Fibroblast of villous mesenchyme (primary cell): ENCODE data around the gene RHBDF2. TPM values are rescaled to one million over a fixed set of nuclear protein-coding genes. Genes with fewer than 3 reads are reported as not detected.
A peak's percentile ranks its signal among the peaks of the same experiment; 100 is the strongest.

ENCODE experiments used
- DNase-seq: peaks from one replicate; pipeline ENCODE4 v3.0.0-alpha.2; 2010; ENCODE audit warnings: low read depth
- H3K4me3 ChIP-seq: 2 replicates; pipeline ENCODE4 v1.5.1; 2011; ENCODE audit warnings: low read depth, mild to moderate bottlenecking, low read length
- CTCF ChIP-seq: IDR thresholded peaks from 2 replicates; pipeline ENCODE4 v1.5.1; 2012; ENCODE audit warnings: low read depth, mild to moderate bottlenecking, low read length; ENCODE audit not compliant: insufficient read depth
- total RNA-seq: library from RNA; depleted of rRNA; stranded (reverse); fragments of >200 nt; gene quantifications from 2 replicates; pipeline ENCODE4 v1.2.3, GENCODE V29; 2012

The RHBDF2 gene
- total RNA-seq, 1 donor: 13.4 TPM

- H3K4me3 ChIP-seq: peak overlapping the region; percentile 18
- no peak for TF ChIP-seq CTCF
- DNase-seq: no peak
These were observed 3.6 kb downstream of the RHBDF2 start for GRCh38 chr17:76497699-76497978.

GRCh38 chr17:76496464-76496863 lies 4.8 kb downstream of the RHBDF2 start:
- no peak for DNase-seq
- no peak overlapping the region for H3K4me3 ChIP-seq
- TF ChIP-seq CTCF: no peak

GRCh38 chr17:76495663-76496400 lies 5.4 kb downstream of the RHBDF2 start:
- H3K4me3 ChIP-seq: no peak overlapping the region
- DNase-seq: no peak

GRCh38 chr17:76493505-76494167 lies 7.6 kb downstream of the RHBDF2 start:
- no peak for TF ChIP-seq CTCF
- H3K4me3 ChIP-seq: no peak overlapping the region
- DNase-seq: no peak

More at GRCh38 chr17:76495663-76496400, 5.4 kb downstream of the RHBDF2 start:
- no peak for TF ChIP-seq CTCF

GRCh38 chr17:76492989-76493501 lies 8.2 kb downstream of the RHBDF2 start:
- TF ChIP-seq CTCF: no peak
- H3K4me3 ChIP-seq: peak overlapping the region; percentile 21
- DNase-seq: peak; percentile 94

- peak overlapping the region; percentile 21 for H3K4me3 ChIP-seq
- DNase-seq: no peak
These were observed 8.9 kb downstream of the RHBDF2 start for GRCh38 chr17:76492123-76492988.

More at GRCh38 chr17:76492123-76492988, 8.9 kb downstream of the RHBDF2 start:
- no peak for TF ChIP-seq CTCF
